Measurements from ENCODE around the gene ZSCAN10. TPM values are rescaled to one million over a fixed set of nuclear protein-coding genes. Genes with fewer than 3 reads are reported as not detected.

The ZSCAN10 gene
- total RNA-seq, 1 donor from 2014 or later: not detected

DNA sequence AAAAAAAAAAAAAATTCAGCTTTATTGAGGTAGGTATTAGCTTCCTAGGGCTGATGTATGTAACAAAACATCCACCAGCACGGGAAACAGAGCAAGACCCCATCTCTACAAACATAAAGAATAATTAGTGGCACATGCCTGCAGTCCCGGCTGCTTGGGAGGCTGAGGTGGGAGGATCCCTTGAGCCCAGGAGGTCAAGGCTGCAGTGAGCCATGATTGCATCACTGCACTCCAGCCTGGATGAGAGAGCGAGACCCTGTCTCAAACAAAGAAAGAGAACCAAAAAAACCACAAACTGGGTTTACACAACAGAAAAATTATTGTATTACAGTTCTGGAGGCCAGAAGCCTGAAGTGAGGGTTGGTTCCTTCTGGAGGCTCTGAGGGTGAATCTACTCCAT, 56.7 kb downstream of the ZSCAN10 start:
- H3K36me3 ChIP-seq: no peaks in the 10 kb centered on the region
- no peak overlapping the region for H3K27ac ChIP-seq
- no peak for ATAC-seq
- no peaks in the 10 kb centered on the region for H3K9me3 ChIP-seq
- DNase-seq: no peak
- TF ChIP-seq, protein P1, sequence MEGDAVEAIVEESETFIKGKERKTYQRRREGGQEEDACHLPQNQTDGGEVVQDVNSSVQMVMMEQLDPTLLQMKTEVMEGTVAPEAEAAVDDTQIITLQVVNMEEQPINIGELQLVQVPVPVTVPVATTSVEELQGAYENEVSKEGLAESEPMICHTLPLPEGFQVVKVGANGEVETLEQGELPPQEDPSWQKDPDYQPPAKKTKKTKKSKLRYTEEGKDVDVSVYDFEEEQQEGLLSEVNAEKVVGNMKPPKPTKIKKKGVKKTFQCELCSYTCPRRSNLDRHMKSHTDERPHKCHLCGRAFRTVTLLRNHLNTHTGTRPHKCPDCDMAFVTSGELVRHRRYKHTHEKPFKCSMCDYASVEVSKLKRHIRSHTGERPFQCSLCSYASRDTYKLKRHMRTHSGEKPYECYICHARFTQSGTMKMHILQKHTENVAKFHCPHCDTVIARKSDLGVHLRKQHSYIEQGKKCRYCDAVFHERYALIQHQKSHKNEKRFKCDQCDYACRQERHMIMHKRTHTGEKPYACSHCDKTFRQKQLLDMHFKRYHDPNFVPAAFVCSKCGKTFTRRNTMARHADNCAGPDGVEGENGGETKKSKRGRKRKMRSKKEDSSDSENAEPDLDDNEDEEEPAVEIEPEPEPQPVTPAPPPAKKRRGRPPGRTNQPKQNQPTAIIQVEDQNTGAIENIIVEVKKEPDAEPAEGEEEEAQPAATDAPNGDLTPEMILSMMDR (IDR thresholded peaks at IDR 0.05): no peak
- no peak overlapping the region for H3K4me3 ChIP-seq
- peaks cover 21% of the 10 kb centered on the region for H3K4me1 ChIP-seq
- peaks cover 86% of the 10 kb centered on the region for H3K27me3 ChIP-seq (ENCODE audit: low read depth)
- intact Hi-C loops (cut with DNase I): no loop called here

DNA sequence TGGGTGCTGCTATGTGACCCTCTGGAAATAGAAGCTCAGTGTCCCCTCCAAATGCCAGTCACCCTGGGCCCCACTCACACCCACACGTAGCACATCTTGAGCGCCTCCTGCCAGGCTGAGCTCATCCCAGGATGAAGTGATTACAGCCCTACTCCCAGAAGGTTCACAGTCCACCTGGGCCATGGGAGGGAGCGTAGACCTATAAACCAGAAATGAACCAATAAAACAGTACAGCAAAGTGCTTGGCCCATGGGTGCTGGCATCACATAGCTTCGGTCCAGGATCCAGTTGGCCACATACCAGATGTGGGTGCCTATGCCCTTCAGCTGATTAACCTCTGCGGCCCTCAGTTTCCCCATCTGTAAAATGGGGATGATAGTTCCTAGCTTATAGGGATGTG, 60.2 kb downstream of the ZSCAN10 start:
- intact Hi-C loops (cut with DNase I): no loop called here
- peaks cover 11% of the 10 kb centered on the region for H3K4me1 ChIP-seq
- no peaks in the 10 kb centered on the region for H3K9me3 ChIP-seq
- ATAC-seq (no peak), DNase-seq (no peak)
- H3K36me3 ChIP-seq: no peaks in the 10 kb centered on the region
- no peak overlapping the region for H3K4me3 ChIP-seq
- TF ChIP-seq, protein P1 (IDR thresholded peaks at IDR 0.05): no peak
- no peak overlapping the region for H3K27ac ChIP-seq
- peaks cover 85% of the 10 kb centered on the region for H3K27me3 ChIP-seq (ENCODE audit: low read depth)

Other genes starting within 250 kb of the ZSCAN10 start
- 15.3 TPM for gene PRSS22, start 241.1 kb downstream of the ZSCAN10 start, total RNA-seq
- 27.8 TPM for gene FLYWCH2, start 216.1 kb downstream of the ZSCAN10 start, total RNA-seq
- 34.7 TPM for gene FLYWCH1, start 187.4 kb downstream of the ZSCAN10 start, total RNA-seq
- not detected for gene KREMEN2, start 135.0 kb downstream of the ZSCAN10 start, total RNA-seq
- gene PAQR4, start 129.9 kb downstream of the ZSCAN10 start, total RNA-seq: 10.8 TPM
- gene PKMYT1, start 118.8 kb downstream of the ZSCAN10 start, total RNA-seq: 4.0 TPM
- 1.0 TPM for gene CLDN9, start 86.4 kb downstream of the ZSCAN10 start, total RNA-seq
- gene CLDN6, start 81.1 kb downstream of the ZSCAN10 start, total RNA-seq: not detected
- 28.8 TPM for gene TNFRSF12A, start 78.9 kb downstream of the ZSCAN10 start, total RNA-seq
- gene HCFC1R1, start 75.4 kb downstream of the ZSCAN10 start, total RNA-seq: 43.2 TPM
- gene THOC6, start 75.3 kb downstream of the ZSCAN10 start, total RNA-seq: 26.8 TPM
- gene BICDL2, start 62.4 kb downstream of the ZSCAN10 start, total RNA-seq: 19.5 TPM
- gene MMP25, start 52.7 kb downstream of the ZSCAN10 start, total RNA-seq: 22.7 TPM
- gene IL32, start 33.7 kb downstream of the ZSCAN10 start, total RNA-seq: 79.1 TPM
- gene ZNF205, start 13.3 kb upstream of the ZSCAN10 start, total RNA-seq: 11.9 TPM
- 10.2 TPM for gene ZNF213, start 35.7 kb upstream of the ZSCAN10 start, total RNA-seq
- gene OR1F1, start 88.9 kb upstream of the ZSCAN10 start, total RNA-seq: not detected
- 12.0 TPM for gene ZNF200, start 135.9 kb upstream of the ZSCAN10 start, total RNA-seq
- 13.5 TPM for gene MEFV, start 157.3 kb upstream of the ZSCAN10 start, total RNA-seq
- gene ZNF263, start 184.2 kb upstream of the ZSCAN10 start, total RNA-seq: 23.2 TPM
- gene TIGD7, start 206.1 kb upstream of the ZSCAN10 start, total RNA-seq: 5.3 TPM
- gene ZNF75A, start 206.2 kb upstream of the ZSCAN10 start, total RNA-seq: 32.4 TPM